GM12878 (cell line): ENCODE results near the gene RHBDD3. TPM values are rescaled to one million over a fixed set of nuclear protein-coding genes. Genes with fewer than 3 reads are reported as not detected.

ENCODE experiments used
- ATAC-seq: fragments of 200-7000 bp; cut with Tn5 transposase; 3 replicates; pipeline ENCODE4 v1.9.1; 2020; ENCODE audit warnings: mild to moderate bottlenecking, moderate library complexity
- BruUV-seq: library from RNA; stranded (reverse); fragments of 400-500 nt; replicated peaks from 2 replicates; lab custom pipeline; 2021; lab: Mats Ljungman, UMichigan
- CTCF ChIA-PET: fragments of 300-600 bp; sonication (Branson Sonifier 250); formaldehyde crosslinking; extraction: SDS; loops from one replicate; lab custom pipeline; 2021; ENCODE audit warnings: inconsistent platforms; lab: Yijun Ruan, JAX
- POLR2A ChIA-PET: fragments of 350-600 bp; formaldehyde crosslinking; extraction: SDS; loops from one replicate; lab custom pipeline; 2021; ENCODE audit warnings: inconsistent platforms; lab: Charles Lee
- RAD21 ChIA-PET: fragments of 300-600 bp; sonication (Branson Sonifier 250); formaldehyde crosslinking; loops from one replicate; lab custom pipeline; 2023; ENCODE audit warnings: antibody characterized with exemption; ENCODE audit not compliant: unreplicated experiment; lab: Charles Lee
- SMC1A ChIA-PET: fragments of 300-600 bp; sonication (Branson Sonifier 250); formaldehyde crosslinking; loops from one replicate; lab custom pipeline; 2023; ENCODE audit not compliant: unreplicated experiment, uncharacterized antibody; lab: Charles Lee
- DNase-seq: peaks from one replicate; pipeline ENCODE4 v3.0.0-alpha.2; 2011; ENCODE audit warnings: low read depth, low spot score
- FAIRE-seq: peaks from 3 replicates; lab custom pipeline; 2011; peaks lifted over from hg19 to GRCh38; lab: Jason Lieb, UNC
- H2AFZ ChIP-seq: 2 replicates; pipeline ENCODE4 v1.6.0; 2011; ENCODE audit warnings: low read depth, low read length, control low read depth; ENCODE audit not compliant: control insufficient read depth
- H3K27ac ChIP-seq: 2 replicates; pipeline ENCODE4 v1.5.1; 2011; ENCODE audit warnings: control low read depth; ENCODE audit not compliant: control insufficient read depth, insufficient read depth
- H3K27me3 ChIP-seq, 2 experiments: replicated peaks in 1 of 2; 2 replicates each; pipeline versions ENCODE4 v1.6.0 to v1.6.1; 2011; ENCODE audit warnings: low read length in 1 of 2; ENCODE audit not compliant: control insufficient read depth in 2 of 2, insufficient read depth in 2 of 2
- H3K36me3 ChIP-seq, 2 experiments: 2 replicates each; pipeline ENCODE4 v1.5.1; 2011; ENCODE audit warnings: low read length in 1 of 2; ENCODE audit not compliant: control insufficient read depth in 2 of 2, insufficient read depth in 2 of 2
- H3K4me1 ChIP-seq: 2 replicates; pipeline ENCODE4 v1.6.1; 2011; ENCODE audit warnings: mild to moderate bottlenecking, low read length, moderate library complexity, mixed read lengths; ENCODE audit not compliant: control insufficient read depth, insufficient read depth
- H3K4me2 ChIP-seq: 2 replicates; pipeline ENCODE4 v1.6.0; 2011; ENCODE audit warnings: control low read depth; ENCODE audit not compliant: control insufficient read depth, insufficient read depth
- H3K4me3 ChIP-seq: fragments of 200-600 bp; sonication (generic); 2 replicates; pipeline ENCODE4 v1.5.1; 2016
- H3K79me2 ChIP-seq: 2 replicates; pipeline ENCODE4 v1.6.0; 2011; ENCODE audit warnings: low read length; ENCODE audit not compliant: control insufficient read depth, insufficient read depth
- H3K9ac ChIP-seq: 2 replicates; pipeline ENCODE4 v1.8.0; 2011; ENCODE audit warnings: low read length, control low read depth, mixed read lengths; ENCODE audit not compliant: control insufficient read depth, insufficient read depth
- H3K9me3 ChIP-seq: replicated peaks from 3 replicates; pipeline ENCODE4 v1.5.1; 2011; ENCODE audit warnings: mild to moderate bottlenecking, low read length; ENCODE audit not compliant: control insufficient read depth, insufficient read depth
- H4K20me1 ChIP-seq: 2 replicates; pipeline ENCODE4 v1.6.0; 2011; ENCODE audit not compliant: control insufficient read depth, insufficient read depth
- CBX3 ChIP-seq: fragments of 200-600 bp; sonication (generic); IDR thresholded peaks from 2 replicates; pipeline ENCODE4 v1.6.1; 2016; ENCODE audit warnings: low read depth, borderline replicate concordance
- CEBPB ChIP-seq, 2 experiments: fragments of 150-350 bp in 1 of 2; IDR thresholded peaks; 2 replicates each; pipeline ENCODE4 v1.6.1; 2012 to 2014; ENCODE audit warnings: low read depth in 2 of 2, low read length in 2 of 2, borderline replicate concordance in 1 of 2, inconsistent platforms in 1 of 2
- JUND ChIP-seq: IDR thresholded peaks from 2 replicates; pipeline ENCODE4 v1.6.1; 2012; ENCODE audit warnings: low read depth, mild to moderate bottlenecking, low read length, improper control_type of control experiment, moderate library complexity
- MEF2A ChIP-seq: IDR thresholded peaks from 2 replicates; pipeline ENCODE4 v1.6.1; 2011; ENCODE audit warnings: low read depth, mild to moderate bottlenecking, low read length, moderate library complexity; ENCODE audit not compliant: insufficient read depth
- NR2F1 ChIP-seq: fragments of 450-650 bp; conservative IDR thresholded peaks from 2 replicates; pipeline ENCODE4 v1.6.1; 2017; ENCODE audit warnings: mild to moderate bottlenecking
- RCOR1 ChIP-seq: conservative IDR thresholded peaks from 2 replicates; pipeline ENCODE4 v1.6.1; 2012; ENCODE audit warnings: low read depth, low read length, improper control_type of control experiment
- WGBS: methylation state at CpG from one replicate; pipeline ENCODE4 v1.1.6; 2016; ENCODE audit warnings: low lambda C conversion rate; ENCODE audit not compliant: insufficient replicate concordance, insufficient coverage; ENCODE audit errors: missing lambda C conversion rate; 5-methylcytosine and 5-hydroxymethylcytosine counted together
- in situ Hi-C: fragments of 300-500 bp; cut with MboI; formaldehyde crosslinking; loops from 9 replicates; pipeline ENCODE4 v1.14.3; 2018; ENCODE audit warnings: mixed read lengths
- intact Hi-C: fragments of 100-400 bp; cut with micrococcal nuclease; formaldehyde crosslinking; loops from one replicate; pipeline ENCODE4 v1.14.2; 2022; ENCODE audit not compliant: unreplicated experiment
- polyA plus RNA-seq, 11 experiments: library from polyadenylated mRNA; depleted of rRNA in 4 of 11; unstranded in 6 of 11; stranded (reverse) in 5 of 11; fragments of >200 nt; fragmentation: Nextera tagmentation in 4 of 11; fragmentation: Illumina TruSeq in 1 of 11; extraction: Ambion mirVana in 4 of 11; extraction: Trizol in 1 of 11; gene quantifications; 1 replicate in 1 of 11; 2 replicates in 10 of 11; pipeline versions ENCODE4 v1.2.1 to v1.2.3, GENCODE V29; 2011 to 2016; ENCODE audit warnings: inconsistent platforms in 2 of 11, missing spikeins in 2 of 11, low read depth in 1 of 11
- total RNA-seq, 4 experiments: library from RNA; depleted of rRNA in 3 of 4; stranded (reverse); fragments of >200 nt in 3 of 4; fragmentation: Illumina TruSeq in 1 of 4; extraction: Trizol in 1 of 4; gene quantifications; 2 replicates each; pipeline versions ENCODE4 v1.2.1 to v1.2.3, GENCODE V29; 2013 to 2021

RHBDD3 gene
- total and polyA plus RNA-seq, 10 of the 15 experiments (the other 5 are each of a cell fraction or from before 2014, with no cell fraction given) = 0.27 to 41.2 (median 20.1) TPM

GRCh38 chr22:29305836-29306174 is 38.0 kb upstream of the RHBDD3 start:
- Histone ChIP-seq H2AFZ (peak overlapping the region; percentile 56; the same call in 1 of the 2 replicates), H3K4me2 (0 out of 2 replicates have a peak overlapping the region, but pooled peaks have one; percentile 83), H3K9ac (no peak overlapping the region)
- no TSS peak for BruUV-seq
- TF ChIP-seq CEBPB (IDR thresholded peaks at IDR 0.05; ENCODE audit: borderline replicate concordance in 1 of 2, low read depth in 2 of 2, low read length in 2 of 2) = no peak
- TF ChIP-seq, all 136 proteins: peak for 0
- intact Hi-C loops (no loop called here), in situ Hi-C loops (no loop called here)
- no peak for ATAC-seq
- Histone ChIP-seq H3K4me3 (no peak overlapping the region), H3K27ac (no peak overlapping the region), H3K9me3 (no peaks in the 10 kb centered on the region; the same call in 2 of the 3 replicates), H4K20me1 (no peaks in the 10 kb centered on the region), H3K4me1 (no peaks in the 10 kb centered on the region; the same call in 1 of the 2 replicates), H3K27me3 (peaks cover 2 to 7% of the 10 kb centered on the region in 2 experiments; a peak in 2 of 4 replicates), H3K36me3 (no peaks in the 10 kb centered on the region), H3K79me2 (no peaks in the 10 kb centered on the region)
- FAIRE-seq = no peak
- 58% methylated on average over 7 of the region's 7 CpGs for WGBS
- ChIA-PET CTCF (no interaction called here), POLR2A (interaction anchor here (0.7 kb wide), 1 partner anchor 18 kb away, joined by 8 read pairs; no protein-coding TSS in a partner anchor), RAD21 (no interaction called here), SMC1A (no interaction called here)
- DNase-seq = no peak

GRCh38 chr22:29302681-29303465 is 35.1 kb upstream of the RHBDD3 start:
- Histone ChIP-seq H3K4me2 (no peak overlapping the region), H3K9me3 (no peaks in the 10 kb centered on the region; the same call in 2 of the 3 replicates), H3K9ac (no peak overlapping the region), H3K27ac (no peak overlapping the region), H2AFZ (no peak overlapping the region), H3K4me1 (no peaks in the 10 kb centered on the region; the same call in 1 of the 2 replicates), H3K27me3 (peaks cover 2 to 7% of the 10 kb centered on the region in 2 experiments; a peak in 2 of 4 replicates), H3K4me3 (no peak overlapping the region), H4K20me1 (no peaks in the 10 kb centered on the region), H3K79me2 (no peaks in the 10 kb centered on the region), H3K36me3 (peaks cover 12 to 20% of the 10 kb centered on the region in 2 experiments)
- ChIA-PET POLR2A (interaction anchor here (0.6 kb wide), 1 partner anchor 14 kb away, joined by 4 read pairs; no protein-coding TSS in a partner anchor), CTCF (interaction anchor here (0.6 to 1.0 kb wide), 2 partner anchors 8 to 36 kb away, joined by 3 read pairs; no protein-coding TSS in a partner anchor), SMC1A (no interaction called here), RAD21 (no interaction called here)
- DNase-seq (no peak), ATAC-seq (no peak; the same call in 2 of the 3 replicates), FAIRE-seq (no peak)
- intact Hi-C loops = no loop called here
- TF ChIP-seq MEF2A (no peak), NR2F1 (no peak), JUND (no peak), CBX3 (no peak), RCOR1 (no peak)
- in situ Hi-C loops = no loop called here
- BruUV-seq = no TSS peak
- 59% methylated on average over 13 of the region's 13 CpGs for WGBS
